ENCODE results near the gene CCDC182.

DNA sequence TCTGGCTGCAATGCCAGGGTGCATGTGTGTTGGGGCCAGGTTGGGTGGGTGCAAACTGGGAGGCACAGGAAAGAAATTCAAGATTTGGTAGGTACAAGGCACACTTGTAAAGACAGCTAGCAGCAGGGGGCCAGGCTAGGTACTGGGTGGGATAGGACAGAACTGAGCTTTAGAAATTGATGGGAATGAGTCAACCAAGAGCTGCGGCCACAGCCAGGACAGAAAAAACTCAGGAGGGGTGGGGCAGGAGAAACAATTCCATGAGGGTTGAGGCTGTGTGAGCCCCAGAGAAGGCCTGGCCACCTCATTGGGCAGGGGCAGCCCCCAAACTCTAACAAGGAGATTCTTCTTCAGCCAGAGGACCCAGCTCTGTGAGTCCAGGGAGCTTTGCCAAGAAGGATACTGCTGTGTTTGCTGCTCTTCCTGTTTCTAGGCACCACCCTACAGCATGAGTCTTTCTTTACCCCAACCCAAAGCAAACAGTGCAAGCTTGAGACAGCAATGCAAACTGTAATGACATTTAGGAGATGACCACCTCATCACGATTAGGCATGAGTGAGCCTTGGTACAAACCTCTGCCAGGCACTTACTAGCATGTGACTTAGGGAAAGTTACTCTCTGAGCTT is 21.3 kb upstream of the CCDC182 start:
- TF ChIP-seq POLR2A (IDR thresholded peaks at IDR 0.05) (no peak), EP300 (IDR thresholded peaks at IDR 0.05) (no peak)
- TF ChIP-seq, protein P1, sequence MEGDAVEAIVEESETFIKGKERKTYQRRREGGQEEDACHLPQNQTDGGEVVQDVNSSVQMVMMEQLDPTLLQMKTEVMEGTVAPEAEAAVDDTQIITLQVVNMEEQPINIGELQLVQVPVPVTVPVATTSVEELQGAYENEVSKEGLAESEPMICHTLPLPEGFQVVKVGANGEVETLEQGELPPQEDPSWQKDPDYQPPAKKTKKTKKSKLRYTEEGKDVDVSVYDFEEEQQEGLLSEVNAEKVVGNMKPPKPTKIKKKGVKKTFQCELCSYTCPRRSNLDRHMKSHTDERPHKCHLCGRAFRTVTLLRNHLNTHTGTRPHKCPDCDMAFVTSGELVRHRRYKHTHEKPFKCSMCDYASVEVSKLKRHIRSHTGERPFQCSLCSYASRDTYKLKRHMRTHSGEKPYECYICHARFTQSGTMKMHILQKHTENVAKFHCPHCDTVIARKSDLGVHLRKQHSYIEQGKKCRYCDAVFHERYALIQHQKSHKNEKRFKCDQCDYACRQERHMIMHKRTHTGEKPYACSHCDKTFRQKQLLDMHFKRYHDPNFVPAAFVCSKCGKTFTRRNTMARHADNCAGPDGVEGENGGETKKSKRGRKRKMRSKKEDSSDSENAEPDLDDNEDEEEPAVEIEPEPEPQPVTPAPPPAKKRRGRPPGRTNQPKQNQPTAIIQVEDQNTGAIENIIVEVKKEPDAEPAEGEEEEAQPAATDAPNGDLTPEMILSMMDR (IDR thresholded peaks at IDR 0.05), result no peak

Measured in sigmoid colon (tissue), 4 donors.